ENCODE data around the gene SLC12A2.

Gene SLC12A2

DNA sequence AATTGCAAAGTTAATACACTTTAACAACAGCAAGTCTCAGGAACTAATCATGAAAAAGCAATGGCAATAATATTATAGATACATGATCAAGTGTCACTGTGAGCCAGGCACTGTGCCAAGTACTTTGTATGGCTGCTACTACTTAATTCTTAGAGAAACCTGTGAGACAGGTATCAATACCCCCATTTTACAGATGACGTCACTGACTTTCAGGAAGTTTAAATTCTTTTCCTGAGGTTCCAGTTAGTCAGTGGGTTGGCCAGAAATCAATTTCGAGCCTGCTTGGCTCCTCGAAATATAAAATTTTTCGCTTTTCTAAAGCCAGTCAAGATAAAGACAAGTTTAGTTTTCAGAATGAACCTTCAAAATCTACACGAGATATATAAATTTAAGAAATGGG, 130.3 kb downstream of the SLC12A2 start:
- no peak overlapping the region for H3K4me3 ChIP-seq (ENCODE audit: low read length)
- no peak for TF ChIP-seq CTCF (conservative IDR thresholded peaks at IDR 0.05; ENCODE audit: low read depth, low read length)
- no peak for DNase-seq (ENCODE audit: low read depth)

- TF ChIP-seq CTCF (conservative IDR thresholded peaks at IDR 0.05; ENCODE audit: low read depth, low read length) = no peak
- no peak overlapping the region for H3K4me3 ChIP-seq (ENCODE audit: low read length)
- DNase-seq (ENCODE audit: low read depth) = no peak
Observed at GRCh38 chr5:128216285-128216684, 132.7 kb downstream of the SLC12A2 start.

- no peak for TF ChIP-seq CTCF (conservative IDR thresholded peaks at IDR 0.05; ENCODE audit: low read depth, low read length)
- no peak overlapping the region for H3K4me3 ChIP-seq (ENCODE audit: low read length)
- no peak for DNase-seq (ENCODE audit: low read depth)
Observed at GRCh38 chr5:128216860-128217531, 133.4 kb downstream of the SLC12A2 start.

GRCh38 chr5:128220841-128221240, 137.3 kb downstream of the SLC12A2 start:
- no peak overlapping the region for H3K4me3 ChIP-seq (ENCODE audit: low read length)
- TF ChIP-seq CTCF (conservative IDR thresholded peaks at IDR 0.05; ENCODE audit: low read depth, low read length) = no peak
- no peak for DNase-seq (ENCODE audit: low read depth)

DNA sequence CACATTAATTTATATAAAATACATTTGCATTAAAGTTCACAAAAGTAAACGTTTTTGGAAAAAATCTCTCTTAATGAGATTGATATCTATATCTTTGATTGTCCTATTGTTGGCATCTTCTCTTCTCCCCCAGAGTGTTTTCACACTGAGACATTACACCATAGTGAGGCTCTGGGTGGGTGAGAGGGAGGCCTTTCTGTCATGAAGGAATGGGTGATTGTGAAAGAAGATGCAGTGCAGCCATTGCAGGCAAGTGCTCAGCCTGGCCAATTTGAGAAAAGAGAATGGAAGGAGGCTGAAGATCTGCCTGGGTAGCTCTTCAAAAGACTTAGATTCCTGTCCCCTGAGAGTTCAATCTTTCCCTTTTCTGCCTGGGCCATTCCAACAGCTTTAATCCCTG, 140.8 kb downstream of the SLC12A2 start:
- DNase-seq (ENCODE audit: low read depth) = no peak
- TF ChIP-seq CTCF (conservative IDR thresholded peaks at IDR 0.05; ENCODE audit: low read depth, low read length) = no peak
- H3K4me3 ChIP-seq (ENCODE audit: low read length) = no peak overlapping the region

GRCh38 chr5:128225245-128226030, 141.9 kb downstream of the SLC12A2 start:
- TF ChIP-seq CTCF (conservative IDR thresholded peaks at IDR 0.05; ENCODE audit: low read depth, low read length) = no peak
- no peak overlapping the region for H3K4me3 ChIP-seq (ENCODE audit: low read length)
- DNase-seq (ENCODE audit: low read depth) = no peak

DNA sequence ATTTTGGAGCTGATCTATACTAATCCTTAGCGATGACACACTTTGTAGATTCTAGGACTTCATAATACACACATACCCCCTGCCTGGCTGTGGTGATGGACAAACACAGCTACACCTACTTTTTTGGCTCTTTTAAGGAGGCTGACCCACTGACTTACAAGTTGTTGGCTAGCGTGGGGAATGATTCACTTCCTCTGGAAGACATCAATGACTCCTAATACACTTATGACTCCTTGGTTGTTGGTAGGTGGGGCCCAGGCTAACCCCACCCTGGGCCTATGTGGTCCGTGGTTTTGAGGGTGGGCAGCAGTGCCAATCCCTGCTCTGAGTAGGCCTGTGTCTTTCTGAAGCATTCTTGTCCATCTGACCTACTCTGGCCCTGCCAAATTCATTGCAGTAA, 144.4 kb downstream of the SLC12A2 start:
- peak; percentile 76 for DNase-seq (ENCODE audit: low read depth)
- TF ChIP-seq CTCF (conservative IDR thresholded peaks at IDR 0.05; ENCODE audit: low read depth, low read length) = no peak
- no peak overlapping the region for H3K4me3 ChIP-seq (ENCODE audit: low read length)
